Stimulated activated effector memory CD8-positive, alpha-beta T cell treated with anti-CD3 and anti-CD28 coated beads, Interleukin-12 subunit alpha, Interleukin-12 subunit beta, amount 100 ng/mL, for 72 hours (primary cell): Measurements from ENCODE around the gene PSD4.

ENCODE experiments used
- ATAC-seq: fragments of 150-1000 bp; cut with Tn5 transposase; 2 replicates; pipeline ENCODE4 v1.10.0; 2021
- DNase-seq, 2 donors: peaks; one replicate each; pipeline ENCODE4 v3.0.0; 2021 to 2022; ENCODE audit warnings: low spot score in 2 of 2
- H3K27ac Mint-ChIP-seq: one replicate; pipeline ENCODE4 v1.8.0; 2022; ENCODE audit warnings: mild to moderate bottlenecking, mixed read lengths
- H3K36me3 Mint-ChIP-seq: one replicate; pipeline ENCODE4 v1.8.0; 2022; ENCODE audit warnings: mild to moderate bottlenecking, mixed read lengths
- H3K4me1 Mint-ChIP-seq: one replicate; pipeline ENCODE4 v1.8.0; 2022; ENCODE audit warnings: mixed read lengths
- H3K4me3 Mint-ChIP-seq: one replicate; pipeline ENCODE4 v1.8.0; 2022; ENCODE audit warnings: mild to moderate bottlenecking, mixed read lengths
- H3K9me3 Mint-ChIP-seq: one replicate; pipeline ENCODE4 v1.8.0; 2022; ENCODE audit warnings: mixed read lengths

PSD4 gene

GRCh38 chr2:113198790-113199612, 25.2 kb downstream of the PSD4 start:
- peaks cover 37% of the 10 kb centered on the region for H3K4me1 Mint-ChIP-seq

GRCh38 chr2:113200236-113200635, 26.5 kb downstream of the PSD4 start:
- Mint-ChIP-seq H3K27ac (peak overlapping the region; percentile 69), H3K4me1 (peaks cover 46% of the 10 kb centered on the region), H3K9me3 (no peaks in the 10 kb centered on the region), H3K4me3 (no peak overlapping the region), H3K36me3 (peaks cover 100% of the 10 kb centered on the region)
- ATAC-seq (no peak), DNase-seq (no peak)

More at GRCh38 chr2:113198790-113199612, 25.2 kb downstream of the PSD4 start:
- peaks cover 100% of the 10 kb centered on the region for H3K36me3 Mint-ChIP-seq
- no peak overlapping the region for H3K4me3 Mint-ChIP-seq
- H3K27ac Mint-ChIP-seq, result peak overlapping the region; percentile 69
- no peaks in the 10 kb centered on the region for H3K9me3 Mint-ChIP-seq
- peak; percentile 49 to 84 for DNase-seq
- peak; percentile 40 for ATAC-seq

GRCh38 chr2:113200736-113201490, 27.1 kb downstream of the PSD4 start:
- Mint-ChIP-seq H3K27ac (peak overlapping the region; percentile 69), H3K4me1 (peaks cover 44% of the 10 kb centered on the region), H3K9me3 (no peaks in the 10 kb centered on the region), H3K36me3 (peaks cover 100% of the 10 kb centered on the region), H3K4me3 (no peak overlapping the region)
- ATAC-seq (peak; percentile 2), DNase-seq (no peak)

GRCh38 chr2:113201496-113202304, 27.9 kb downstream of the PSD4 start:
- Mint-ChIP-seq H3K4me3 (no peak overlapping the region), H3K9me3 (no peaks in the 10 kb centered on the region), H3K4me1 (peaks cover 43% of the 10 kb centered on the region), H3K36me3 (peaks cover 100% of the 10 kb centered on the region), H3K27ac (peak overlapping the region; percentile 69)
- ATAC-seq (no peak), DNase-seq (no peak)

GRCh38 chr2:113202305-113203216, 28.8 kb downstream of the PSD4 start:
- DNase-seq, result no peak
- H3K9me3 Mint-ChIP-seq, result no peaks in the 10 kb centered on the region
- H3K4me1 Mint-ChIP-seq, result peaks cover 35% of the 10 kb centered on the region
- no peak overlapping the region for H3K4me3 Mint-ChIP-seq
- H3K36me3 Mint-ChIP-seq, result peaks cover 100% of the 10 kb centered on the region
- ATAC-seq, result no peak
- H3K27ac Mint-ChIP-seq, result peak overlapping the region; percentile 69

DNA sequence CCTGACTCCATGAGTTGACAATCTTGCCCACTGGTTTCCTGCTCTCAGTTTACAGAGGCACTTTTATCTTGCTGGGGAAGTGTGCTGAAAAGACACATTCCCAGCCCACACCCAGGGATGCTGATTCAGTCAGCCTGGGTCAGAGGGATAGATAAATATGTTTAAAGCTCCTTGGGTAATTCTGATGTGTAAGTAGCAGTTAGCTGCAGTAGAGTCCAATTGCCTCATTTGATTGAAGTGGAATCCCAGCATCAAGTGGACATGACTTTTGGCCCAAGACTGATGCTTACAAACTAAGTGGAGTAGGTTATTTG, 29.4 kb downstream of the PSD4 start:
- peaks cover 100% of the 10 kb centered on the region for H3K36me3 Mint-ChIP-seq
- DNase-seq, result no peak
- H3K4me3 Mint-ChIP-seq, result no peak overlapping the region
- no peaks in the 10 kb centered on the region for H3K9me3 Mint-ChIP-seq
- ATAC-seq, result no peak
- peaks cover 35% of the 10 kb centered on the region for H3K4me1 Mint-ChIP-seq
- H3K27ac Mint-ChIP-seq, result peak overlapping the region; percentile 69

GRCh38 chr2:113203901-113204519, 30.2 kb downstream of the PSD4 start:
- peak; percentile 58 to 83 for DNase-seq

DNA sequence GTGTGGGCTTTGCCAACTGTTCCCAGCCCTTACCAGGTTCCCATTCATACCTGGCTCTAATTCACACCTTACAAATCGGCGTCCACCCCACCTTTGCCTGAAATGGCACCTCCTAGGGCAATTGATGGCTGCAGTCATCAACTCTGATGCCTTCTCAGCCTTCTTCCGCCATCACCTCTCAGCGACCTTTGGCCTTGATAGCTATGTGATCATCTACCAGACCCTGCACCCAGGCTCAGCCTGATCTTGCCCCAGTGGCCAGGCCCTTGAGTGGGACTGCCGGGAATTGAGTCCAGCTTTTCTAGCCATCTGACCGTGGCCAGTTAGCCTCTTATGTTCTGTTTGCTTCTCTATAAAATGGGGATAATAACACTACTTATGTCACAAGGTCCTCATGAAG, 32.5 kb downstream of the PSD4 start:
- Mint-ChIP-seq H3K27ac (peak overlapping the region; percentile 69), H3K4me3 (no peak overlapping the region), H3K4me1 (peaks cover 40% of the 10 kb centered on the region), H3K9me3 (no peaks in the 10 kb centered on the region), H3K36me3 (peaks cover 81% of the 10 kb centered on the region)
- DNase-seq, result no peak
- ATAC-seq, result no peak

More at GRCh38 chr2:113203901-113204519, 30.2 kb downstream of the PSD4 start:
- Mint-ChIP-seq H3K9me3 (no peaks in the 10 kb centered on the region), H3K36me3 (peaks cover 94% of the 10 kb centered on the region), H3K4me1 (peaks cover 35% of the 10 kb centered on the region), H3K27ac (peak overlapping the region; percentile 69), H3K4me3 (no peak overlapping the region)
- ATAC-seq, result peak; percentile 77

DNA sequence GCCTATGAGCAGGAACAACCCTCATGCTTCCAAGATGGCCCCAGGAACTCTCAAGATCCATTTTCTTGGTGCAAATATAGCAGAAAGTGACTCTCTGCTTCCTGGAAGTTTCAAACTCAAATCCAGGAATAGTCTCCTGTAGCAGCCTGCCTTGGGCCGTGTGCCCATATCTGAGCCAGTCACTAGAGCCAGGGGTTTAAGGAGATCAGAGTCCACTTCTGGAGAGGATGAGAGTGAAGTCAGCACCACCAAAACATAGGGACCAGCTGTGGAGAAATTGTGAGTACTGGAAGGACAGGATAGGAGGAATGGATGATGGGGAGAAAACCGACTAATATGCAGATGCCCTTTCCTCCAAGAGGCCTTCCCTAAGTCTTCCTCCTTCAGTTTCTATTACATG, 33.2 kb downstream of the PSD4 start:
- no peak overlapping the region for H3K4me3 Mint-ChIP-seq

GRCh38 chr2:113208396-113208795, 34.6 kb downstream of the PSD4 start:
- Mint-ChIP-seq H3K9me3 (no peaks in the 10 kb centered on the region), H3K27ac (peak overlapping the region; percentile 60), H3K36me3 (peaks cover 59% of the 10 kb centered on the region), H3K4me3 (no peak overlapping the region), H3K4me1 (peaks cover 28% of the 10 kb centered on the region)
- DNase-seq (no peak), ATAC-seq (no peak)

More for the DNA sequence above, 33.2 kb downstream of the PSD4 start:
- Mint-ChIP-seq H3K36me3 (peaks cover 73% of the 10 kb centered on the region), H3K4me1 (peaks cover 40% of the 10 kb centered on the region), H3K9me3 (no peaks in the 10 kb centered on the region), H3K27ac (peak overlapping the region; percentile 69)
- DNase-seq, result no peak
- ATAC-seq, result no peak

- DNase-seq (no peak), ATAC-seq (no peak)
- H3K4me3 Mint-ChIP-seq, result no peak overlapping the region
- H3K36me3 Mint-ChIP-seq, result peaks cover 52% of the 10 kb centered on the region
- H3K27ac Mint-ChIP-seq, result no peak overlapping the region
- H3K4me1 Mint-ChIP-seq, result peaks cover 23% of the 10 kb centered on the region
- H3K9me3 Mint-ChIP-seq, result no peaks in the 10 kb centered on the region
Measured at GRCh38 chr2:113209011-113209645, 35.4 kb downstream of the PSD4 start.

GRCh38 chr2:113209646-113210171, 35.9 kb downstream of the PSD4 start:
- peak overlapping the region; percentile 3 for H3K27ac Mint-ChIP-seq
- DNase-seq, result no peak
- no peak overlapping the region for H3K4me3 Mint-ChIP-seq
- peaks cover 17% of the 10 kb centered on the region for H3K4me1 Mint-ChIP-seq
- H3K36me3 Mint-ChIP-seq, result peaks cover 46% of the 10 kb centered on the region
- ATAC-seq, result no peak
- H3K9me3 Mint-ChIP-seq, result no peaks in the 10 kb centered on the region

DNA sequence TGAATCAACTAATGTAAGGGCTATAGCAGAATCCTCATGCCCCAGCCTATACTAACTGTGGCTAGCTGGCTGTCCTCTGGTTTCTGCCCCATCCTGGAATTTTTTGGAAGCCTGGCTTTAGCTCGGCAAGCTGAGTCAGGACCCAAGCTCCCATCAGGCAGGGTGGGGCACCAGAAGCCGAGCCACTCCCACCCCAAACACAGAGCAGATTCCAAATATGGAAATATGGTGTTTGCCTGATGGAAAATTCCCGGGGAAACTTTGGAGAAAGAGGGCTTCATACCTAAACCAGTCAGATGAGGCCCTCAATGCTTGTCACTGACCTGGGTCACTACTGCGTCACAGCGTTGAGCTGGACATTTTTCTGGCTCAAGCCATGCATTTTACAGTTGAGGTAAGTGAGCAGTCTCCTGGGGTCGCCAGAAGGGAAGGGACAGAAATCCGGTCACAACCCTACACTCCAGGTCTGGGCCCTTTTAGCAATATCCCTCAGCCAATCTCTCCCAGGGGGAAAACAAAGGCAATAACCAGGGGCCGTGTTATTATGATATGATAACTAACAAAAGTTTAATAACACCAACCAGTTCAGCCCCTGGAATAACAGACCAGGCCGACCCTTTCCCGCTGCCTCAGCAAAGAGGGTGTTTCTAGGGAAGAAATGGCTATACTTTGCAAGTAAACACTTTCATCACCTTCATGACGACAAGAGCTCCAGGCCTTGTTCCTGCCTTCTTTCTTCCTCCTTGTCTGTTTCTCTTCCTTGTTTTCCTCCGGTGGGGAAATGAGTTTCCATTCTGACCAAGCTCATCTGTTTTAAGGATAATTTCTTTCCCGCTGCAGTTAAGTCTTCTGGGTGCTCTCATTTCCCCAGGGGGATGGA, 37.7 kb downstream of the PSD4 start:
- H3K4me1 Mint-ChIP-seq, result peaks cover 7% of the 10 kb centered on the region
- no peaks in the 10 kb centered on the region for H3K9me3 Mint-ChIP-seq
- no peak overlapping the region for H3K4me3 Mint-ChIP-seq
- no peak for ATAC-seq
- H3K36me3 Mint-ChIP-seq, result peaks cover 29% of the 10 kb centered on the region
- no peak for DNase-seq
- no peak overlapping the region for H3K27ac Mint-ChIP-seq
